ENCODE measurements around the gene CNOT4.

CNOT4 gene

DNA sequence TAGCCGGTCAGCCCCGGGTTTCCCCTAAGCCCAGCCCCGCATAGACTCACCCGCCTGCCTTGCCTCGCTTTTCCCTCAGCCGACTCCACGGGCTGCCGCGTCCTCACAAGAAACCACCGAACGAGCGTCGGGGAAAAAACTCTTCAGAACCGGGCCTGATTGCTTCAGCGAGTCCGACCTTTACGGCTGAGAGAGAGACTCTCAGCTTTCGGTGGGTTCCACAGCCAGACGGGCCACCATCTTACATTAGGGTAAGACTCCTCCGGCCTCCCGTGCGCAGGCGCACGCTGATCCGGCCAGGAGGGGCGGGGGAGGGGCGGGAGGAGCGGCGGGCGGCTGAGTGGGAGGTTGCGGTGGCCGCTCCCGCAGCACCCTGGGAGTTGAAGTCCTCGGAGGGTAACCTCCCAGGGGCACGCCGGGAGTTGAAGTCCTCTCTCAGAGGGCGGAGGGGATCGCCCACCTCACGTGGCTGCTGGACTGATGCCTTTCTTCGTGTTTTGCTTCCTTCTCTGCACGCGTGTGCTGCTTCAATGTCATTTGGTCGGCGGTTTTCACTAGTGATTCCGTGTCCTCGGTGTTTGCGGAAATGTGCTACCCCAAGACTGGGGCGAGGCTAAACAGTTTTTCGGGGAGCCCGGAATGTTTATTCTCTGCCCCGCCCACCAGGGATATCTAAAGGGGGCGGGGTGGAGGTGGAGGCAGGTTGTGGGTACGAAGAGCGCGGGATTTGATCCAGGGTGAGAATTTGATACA lies at the start of gene CNOT4:
Gene CNOT4 (minus strand): TSS at position 264 of the 753 bp plus-strand sequence. CDS start 71,771 bp downstream, outside the sequence.
- DNase-seq: peak; percentile 98

- no peak for DNase-seq
These were observed 49.0 kb upstream of the CNOT4 start for GRCh38 chr7:135558881-135559280.

DNA sequence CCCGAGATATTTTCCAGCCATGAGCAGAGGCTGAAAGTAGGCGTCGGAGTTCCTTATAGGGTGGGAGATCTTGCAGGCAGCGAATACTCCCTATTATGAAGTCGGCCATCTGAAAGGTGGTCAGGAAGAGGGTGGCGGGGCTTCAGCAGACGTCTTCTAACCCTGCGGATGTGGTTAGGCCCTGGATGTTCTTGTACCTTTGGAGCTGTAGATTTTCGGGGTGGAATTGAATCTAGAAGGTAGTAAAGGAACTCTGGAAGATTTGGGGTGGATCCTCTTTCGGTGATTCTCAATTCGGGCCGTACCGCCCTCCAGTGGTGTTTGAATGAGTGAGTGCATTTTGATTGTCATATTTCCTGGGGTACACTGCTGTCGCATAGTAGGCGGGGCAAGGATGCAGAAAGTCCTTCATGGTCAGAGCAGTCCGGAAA lies 48.5 kb upstream of the CNOT4 start:
- peak; percentile 87 for DNase-seq

DNA sequence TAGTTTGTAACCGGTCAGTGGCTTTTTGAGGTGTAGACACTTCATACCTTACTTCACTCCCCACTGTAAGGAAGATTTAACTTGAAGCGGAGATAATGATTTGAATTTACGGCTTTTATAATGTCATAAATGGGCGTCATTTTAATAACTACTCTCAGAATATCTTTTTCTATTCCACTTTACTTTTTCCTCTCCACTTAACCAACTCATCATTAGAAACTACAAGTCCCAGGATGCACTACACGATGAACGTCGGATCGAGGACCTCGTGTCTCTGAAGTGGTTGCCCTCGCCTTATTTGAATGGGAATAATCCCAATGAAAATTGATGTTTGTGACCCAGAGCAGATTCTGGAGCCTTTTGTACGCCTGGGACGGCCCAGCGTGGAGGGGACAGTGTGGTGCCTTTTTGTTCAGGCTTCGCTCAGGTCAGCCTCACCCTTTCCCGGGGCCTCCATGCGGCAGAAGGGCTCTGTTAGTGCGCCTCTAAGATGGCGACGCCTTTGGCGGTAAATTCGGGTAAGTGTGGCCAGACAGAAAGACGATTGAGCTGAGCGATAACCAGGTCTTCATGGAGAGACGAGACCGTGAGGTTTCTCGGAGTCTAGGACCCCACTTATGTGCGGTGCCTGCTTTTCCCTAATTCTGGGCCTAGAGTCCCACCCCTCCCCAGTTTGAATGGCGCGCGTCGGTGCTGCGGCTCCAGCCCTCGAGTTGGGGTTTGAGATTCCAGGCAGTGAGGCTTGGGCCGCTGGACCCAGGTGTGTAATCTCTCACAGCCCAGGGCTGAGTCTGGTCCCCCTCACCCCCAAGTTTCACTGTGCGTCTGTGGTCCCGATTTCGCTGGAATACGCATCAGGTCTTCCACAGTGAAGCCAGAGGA lies 47.8 kb upstream of the CNOT4 start, which contains the start of gene NUP205:
Gene NUP205 (plus strand): TSS at position 463 of the 882 bp plus-strand sequence. CDS start 28 bp downstream, at position 491.
- peak; percentile 97 for DNase-seq

DNA sequence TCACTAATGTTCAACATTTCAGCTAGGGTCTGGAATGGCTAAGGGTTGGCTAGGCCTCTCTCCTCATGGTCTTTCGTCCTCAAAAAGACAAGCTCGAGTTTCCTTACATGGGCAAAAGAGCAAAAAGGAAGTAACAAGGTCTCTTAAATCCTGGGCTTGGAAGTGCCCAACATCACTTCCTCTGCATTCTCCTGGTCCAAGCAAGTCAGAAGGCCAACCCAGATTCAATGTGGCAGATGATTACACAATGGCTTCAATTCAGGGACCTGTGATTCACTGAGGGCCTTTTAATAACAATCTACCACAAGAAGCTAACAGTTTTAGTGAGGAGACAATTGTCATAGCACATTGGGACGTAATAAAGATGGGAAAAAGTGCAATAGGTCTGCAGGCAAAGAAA lies 43.4 kb upstream of the CNOT4 start:
- no peak for DNase-seq

DNA sequence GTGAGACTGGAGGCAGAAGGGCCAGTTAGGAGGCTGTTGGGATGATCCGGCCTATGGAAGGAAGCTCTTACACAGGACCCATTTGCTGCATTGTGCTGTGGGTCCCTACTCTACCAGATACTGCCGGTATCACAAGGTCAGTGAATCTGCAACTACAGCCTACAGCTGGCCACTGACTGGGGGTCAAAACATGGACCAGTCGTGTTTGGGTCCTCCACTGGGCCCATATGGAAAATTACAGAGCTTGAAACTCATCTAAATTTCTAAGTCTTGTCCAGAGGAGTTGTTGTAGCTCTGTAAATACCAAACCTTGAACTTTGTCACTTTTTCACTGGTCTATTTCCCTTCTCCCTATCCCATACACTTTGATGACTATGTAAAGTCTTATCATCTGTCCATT lies 42.2 kb upstream of the CNOT4 start:
- no peak for DNase-seq

DNA sequence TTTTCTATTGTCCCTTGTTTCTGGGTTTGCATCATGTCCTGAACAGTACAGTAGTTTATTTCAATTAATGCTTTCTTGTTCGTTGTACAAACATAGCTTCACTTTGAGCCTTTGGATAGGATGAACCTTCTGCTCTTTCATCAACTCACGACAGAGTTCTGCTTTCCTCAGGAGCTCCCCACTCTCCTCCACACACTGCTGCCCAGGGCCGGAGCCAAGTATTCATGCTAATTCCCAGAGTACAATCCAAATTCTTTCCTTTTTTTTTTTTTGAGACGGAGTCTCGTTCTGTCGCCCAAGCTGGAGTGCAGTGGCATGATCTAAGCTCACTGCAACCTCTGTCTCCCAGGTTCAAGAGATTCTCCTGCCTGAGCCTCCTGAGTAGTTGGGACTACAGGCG lies 40.3 kb upstream of the CNOT4 start:
- DNase-seq: no peak

DNA sequence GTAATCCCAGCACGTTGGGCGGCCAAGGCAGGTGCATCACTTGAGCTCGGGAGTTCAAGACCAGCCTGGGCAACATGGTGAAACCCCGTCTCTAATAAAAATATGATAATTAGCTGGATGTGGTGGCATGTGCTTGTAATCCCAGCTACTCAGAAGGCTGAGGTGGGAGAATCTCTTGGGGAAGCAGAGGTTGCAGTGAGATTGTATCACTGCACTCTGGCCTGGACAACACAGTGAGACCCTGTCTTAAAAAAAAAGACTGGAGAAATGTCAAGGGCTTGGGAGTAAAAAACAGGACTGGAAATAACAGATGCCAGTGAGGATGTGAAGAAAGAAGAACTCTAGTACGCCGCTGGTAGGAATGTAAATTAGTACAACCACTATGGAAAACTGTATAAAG lies 31.1 kb upstream of the CNOT4 start:
- no peak for DNase-seq

GRCh38 chr7:135539629-135540028 lies 29.7 kb upstream of the CNOT4 start:
- no peak for DNase-seq

GRCh38 chr7:135538376-135538775 lies 28.5 kb upstream of the CNOT4 start:
- no peak for DNase-seq

- no peak for DNase-seq
These were observed 28.0 kb upstream of the CNOT4 start for GRCh38 chr7:135537905-135538304.

DNA sequence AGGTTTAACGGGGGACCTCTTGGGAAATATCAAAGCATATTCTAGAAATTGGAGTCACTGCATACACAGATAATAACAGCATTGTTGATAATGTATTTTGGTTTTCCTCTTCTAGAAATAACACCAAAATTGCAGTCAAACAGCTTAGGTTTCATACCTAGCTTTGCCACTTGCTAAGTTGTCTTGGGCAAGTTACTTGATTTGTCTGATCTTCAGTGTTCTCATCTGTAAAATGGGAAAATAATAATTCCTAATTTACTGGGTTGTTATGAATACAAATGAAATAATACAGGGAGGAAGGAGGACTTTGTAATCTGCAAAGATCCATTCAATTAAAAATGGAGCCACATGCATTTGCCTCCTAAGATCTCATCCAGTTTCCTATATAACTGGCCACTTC lies 27.6 kb upstream of the CNOT4 start:
- no peak for DNase-seq

- no peak for DNase-seq
These were observed 26.2 kb upstream of the CNOT4 start for GRCh38 chr7:135536150-135536549.

- DNase-seq: no peak
These were observed 17.1 kb upstream of the CNOT4 start for GRCh38 chr7:135527025-135527424.

DNA sequence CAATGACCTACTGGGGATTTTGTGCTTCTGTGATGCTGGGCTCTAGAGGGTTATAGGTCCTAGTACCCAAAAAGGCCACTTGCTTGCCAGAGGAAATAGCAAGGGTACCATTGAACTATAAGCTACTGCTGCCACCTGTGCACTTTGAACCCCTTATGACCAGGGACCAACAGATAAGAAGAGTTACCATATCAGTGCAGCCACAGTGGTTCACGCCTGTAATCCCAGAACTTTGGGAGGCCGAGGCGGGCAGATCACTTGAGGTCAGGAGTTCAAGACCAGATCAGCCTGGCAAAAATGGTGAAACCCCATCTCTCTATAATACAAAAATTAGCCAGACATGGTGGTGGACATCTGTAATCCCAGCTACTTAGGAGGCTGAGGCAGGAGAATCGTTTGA lies 15.5 kb upstream of the CNOT4 start:
- DNase-seq: no peak

- no peak for DNase-seq
These were observed 13.2 kb upstream of the CNOT4 start for GRCh38 chr7:135523146-135523545.

- no peak for DNase-seq
These were observed 12.6 kb upstream of the CNOT4 start for GRCh38 chr7:135522509-135522908.

- DNase-seq: no peak
These were observed 10.0 kb upstream of the CNOT4 start for GRCh38 chr7:135519871-135520270.

GRCh38 chr7:135519233-135519688 lies 9.4 kb upstream of the CNOT4 start:
- DNase-seq: peak; percentile 2

DNA sequence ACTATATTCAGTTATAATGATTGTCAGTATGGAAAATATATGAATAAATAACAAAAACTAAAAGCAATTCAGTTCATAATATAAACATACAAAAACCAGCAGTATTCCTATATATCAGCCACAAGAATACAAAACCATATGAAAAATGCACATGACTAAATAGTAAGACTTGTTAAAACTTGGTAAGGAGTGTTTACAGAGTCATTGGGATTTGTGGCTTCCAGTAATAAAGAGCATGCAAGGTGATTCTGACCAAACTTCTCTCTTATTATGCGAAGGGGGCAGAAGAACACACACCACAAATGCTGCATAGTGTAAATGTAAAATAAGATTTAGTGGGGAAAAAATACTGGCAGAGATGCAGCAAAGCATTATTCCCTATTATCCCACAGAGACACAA lies 8.8 kb upstream of the CNOT4 start:
- no peak for DNase-seq

DNA sequence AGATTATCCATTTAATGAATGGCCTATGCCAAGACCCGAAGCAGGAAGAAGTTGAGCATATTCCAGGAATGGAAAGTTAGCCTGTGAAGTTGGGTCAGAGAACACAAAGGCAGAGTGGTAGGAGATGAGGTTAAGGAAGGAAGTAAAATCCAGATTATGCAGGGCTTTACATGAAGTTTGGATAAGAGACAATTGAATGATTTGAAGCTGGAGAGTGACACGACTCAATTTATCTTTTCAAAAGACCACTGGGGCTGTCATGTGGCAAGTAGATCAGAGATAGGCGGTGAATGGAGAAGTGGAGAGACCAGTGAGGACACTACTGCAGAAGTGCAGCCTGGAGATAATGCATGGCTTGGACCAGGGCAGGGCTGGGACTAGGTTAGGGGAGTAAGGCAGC lies 7.2 kb upstream of the CNOT4 start:
- DNase-seq: no peak

DNA sequence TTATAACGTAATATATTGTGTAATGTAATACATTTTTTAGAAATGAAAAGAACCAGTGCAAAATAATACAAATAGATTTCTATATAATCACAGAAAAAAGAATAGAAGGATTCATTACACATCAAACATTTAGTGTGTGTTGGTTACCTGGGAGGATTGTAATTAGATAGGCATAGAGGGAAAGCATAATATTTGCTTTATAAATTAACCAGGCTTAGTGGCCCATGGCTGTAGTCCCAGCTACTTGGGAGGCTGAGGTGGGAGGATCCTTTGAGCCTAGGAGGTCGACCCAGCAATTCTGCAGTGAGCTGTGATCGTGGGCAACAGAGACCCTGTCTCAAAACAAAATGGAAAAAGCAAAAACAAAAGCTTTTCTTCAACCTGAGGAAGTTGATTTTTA lies 5.0 kb upstream of the CNOT4 start:
- DNase-seq: no peak

GRCh38 chr7:135512135-135512887 lies 2.4 kb upstream of the CNOT4 start:
- DNase-seq: peak; percentile 63
